Hindlimb muscle (tissue), 1 donor: ENCODE data around the gene ATP13A3. TPM values are rescaled to one million over a fixed set of nuclear protein-coding genes. Genes with fewer than 3 reads are reported as not detected.
"Not testable (repeated sequence)": the region's sequence is repeated elsewhere in the genome, so short reads cannot be mapped to it uniquely, and the experiment has no call there.

ENCODE experiments used
- DNase-seq: peaks from one replicate; pipeline ENCODE4 v3.0.0-alpha.2; 2013
- polyA plus RNA-seq: library from polyadenylated mRNA; unstranded; fragments of 120-200 nt; gene quantifications from one replicate; pipeline ENCODE4 v1.2.1, GENCODE V29; 2013; ENCODE audit not compliant: insufficient read length

ATP13A3 gene
- polyA plus RNA-seq, 1 donor, result 24.4 TPM

DNA sequence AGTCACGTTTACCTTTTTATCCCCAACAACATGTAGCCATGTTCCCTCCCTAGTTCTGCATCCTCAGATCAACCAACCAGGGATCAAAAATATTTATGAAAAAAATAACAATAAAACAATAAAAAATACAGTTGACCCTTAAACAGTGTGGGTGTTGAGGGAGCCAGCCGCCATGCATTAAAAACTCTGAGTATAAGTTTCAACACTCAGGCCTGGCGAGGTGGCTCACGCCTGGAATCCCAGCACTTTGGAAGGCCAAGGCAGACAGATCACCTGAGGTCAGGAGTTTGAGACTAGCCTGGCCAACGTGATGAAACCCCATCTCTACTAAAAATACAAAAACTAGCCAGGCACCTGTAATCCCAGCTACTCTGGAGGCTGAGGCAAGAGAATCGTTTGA, 12.7 kb upstream of the ATP13A3 start:
- not testable (repeated sequence) for DNase-seq

DNA sequence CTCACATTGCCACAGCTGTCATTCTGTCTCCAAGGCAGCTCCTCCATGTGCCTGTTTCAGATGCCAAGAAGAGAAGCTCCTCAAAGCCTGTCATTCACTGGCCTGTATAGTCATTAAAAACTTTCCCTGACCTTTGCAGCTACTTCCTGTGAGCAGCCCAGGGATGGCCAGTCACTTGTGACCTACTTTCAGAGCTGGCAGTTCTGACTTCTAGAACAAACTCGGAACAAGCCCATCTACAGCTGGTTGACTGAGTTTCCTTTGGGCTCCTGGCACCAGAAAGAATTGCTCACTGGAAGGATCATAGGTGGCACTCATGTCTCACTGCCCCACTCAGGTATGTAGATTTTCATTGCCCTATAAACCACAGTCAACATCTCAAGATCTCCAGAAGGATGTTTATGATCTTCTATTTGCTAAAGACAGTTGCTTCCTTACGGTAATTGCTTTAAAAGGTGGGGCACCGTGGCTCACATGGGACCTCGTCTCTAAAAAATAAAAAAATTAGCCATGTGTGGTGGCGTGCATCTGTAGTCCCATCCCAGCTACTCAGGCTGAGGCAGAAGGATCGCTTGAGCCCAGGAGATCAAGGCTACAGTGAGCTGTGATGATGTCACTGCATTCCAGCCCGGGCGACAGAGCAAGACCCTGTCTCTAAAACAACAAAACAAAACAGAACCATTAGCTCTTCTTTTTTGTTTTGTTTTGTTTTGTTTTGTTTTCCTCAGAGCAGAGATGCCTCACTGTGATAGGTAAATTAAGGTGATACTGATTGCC, 11.2 kb upstream of the ATP13A3 start:
- no peak for DNase-seq

- DNase-seq, result no peak
These were observed 9.6 kb upstream of the ATP13A3 start for GRCh38 chr3:194496217-194496919.

DNA sequence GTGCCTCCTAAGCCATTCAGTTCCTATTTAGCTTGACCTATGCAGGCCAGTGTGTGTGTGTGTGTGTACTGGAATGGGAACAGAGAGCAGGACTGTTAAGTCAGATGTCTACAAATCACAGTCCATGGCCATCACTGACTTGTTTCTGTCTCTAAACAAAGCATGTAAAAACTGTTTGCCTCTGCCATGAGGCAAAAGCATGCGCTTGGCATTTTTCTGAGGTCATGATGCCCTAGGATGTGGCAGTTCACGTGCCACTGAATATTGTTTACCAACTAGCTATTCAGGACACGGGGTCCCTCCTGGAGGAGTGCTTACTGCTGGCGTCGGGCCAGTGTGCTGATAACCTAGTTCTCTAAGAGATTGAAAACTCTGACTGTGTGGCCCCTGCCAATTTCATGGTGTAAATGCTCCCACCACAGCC, 8.2 kb upstream of the ATP13A3 start:
- no peak for DNase-seq

GRCh38 chr3:194493995-194494927, 7.5 kb upstream of the ATP13A3 start:
- not testable (repeated sequence) for DNase-seq

- no peak for DNase-seq
These were observed 5.2 kb upstream of the ATP13A3 start for GRCh38 chr3:194492001-194492400.

DNA sequence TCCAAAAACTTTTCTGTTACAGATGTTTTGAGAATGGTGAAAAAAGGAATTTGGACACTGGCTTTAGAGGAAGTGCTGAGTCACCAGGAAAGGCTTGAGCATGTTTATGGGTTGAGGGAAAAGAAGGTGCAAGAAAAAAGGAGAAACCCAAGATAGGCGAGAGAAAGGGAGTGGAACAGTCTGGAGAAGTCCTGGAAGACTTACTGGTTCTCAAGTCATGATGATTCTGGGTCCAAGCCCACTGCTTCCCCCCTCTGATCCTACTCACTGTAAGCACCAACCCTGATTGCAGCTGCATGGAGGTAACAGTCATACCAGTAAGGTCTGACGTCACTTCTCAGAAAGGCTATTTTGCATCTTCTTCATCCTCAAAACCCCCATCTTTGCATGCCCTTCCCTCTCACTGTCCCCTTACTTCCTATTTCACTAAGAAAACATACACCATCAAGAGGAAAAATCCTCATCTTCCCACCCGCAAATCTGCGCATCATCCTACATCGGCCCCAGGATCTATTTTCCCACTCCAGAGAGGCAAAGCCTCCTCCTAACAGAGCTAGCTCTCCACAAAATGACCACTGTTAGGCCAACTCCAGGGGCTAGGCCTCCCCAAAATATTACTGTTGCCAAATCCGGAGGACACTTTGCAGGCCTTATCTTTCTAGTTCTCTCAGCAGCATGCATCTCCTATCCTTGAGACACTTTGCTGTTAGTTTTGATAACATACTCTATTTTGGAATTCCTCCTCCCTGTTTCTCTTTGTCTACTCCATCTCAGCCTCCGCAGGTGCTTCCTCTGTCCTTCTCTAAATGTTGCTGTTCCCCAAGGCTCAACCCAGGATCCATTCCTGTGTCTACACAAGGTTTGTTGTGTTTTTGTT, 3.2 kb upstream of the ATP13A3 start:
- DNase-seq, result no peak

- no peak for DNase-seq
These were observed 1.4 kb upstream of the ATP13A3 start for GRCh38 chr3:194488055-194488742.

- peak; percentile 59 for DNase-seq
These were observed 670 bp upstream of the ATP13A3 start for GRCh38 chr3:194487289-194488054.

GRCh38 chr3:194485881-194486539, 792 bp downstream of the ATP13A3 start:
- peak; percentile 30 for DNase-seq

GRCh38 chr3:194485468-194485880, 1.3 kb downstream of the ATP13A3 start:
- no peak for DNase-seq

DNA sequence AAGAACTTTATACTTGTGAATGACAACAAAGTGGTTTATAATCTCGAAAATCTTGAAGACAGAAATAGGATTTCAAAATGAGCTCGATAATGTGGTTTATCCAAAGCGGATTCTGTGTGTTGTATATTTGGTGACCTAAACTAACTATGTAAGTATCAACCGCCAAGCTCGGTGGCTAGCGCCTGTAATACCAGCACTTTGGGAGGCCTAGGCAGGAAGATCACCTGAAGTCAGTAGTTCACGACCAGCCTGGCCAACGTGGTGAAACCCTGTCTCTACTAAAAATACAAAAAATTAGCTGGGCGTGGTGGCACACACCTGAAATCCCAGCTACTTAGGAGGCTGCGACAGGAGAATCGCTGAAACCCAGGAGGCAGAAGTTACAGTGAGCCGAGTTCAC, 2.2 kb downstream of the ATP13A3 start:
- no peak for DNase-seq

- DNase-seq, result no peak
These were observed 3.0 kb downstream of the ATP13A3 start for GRCh38 chr3:194483850-194484249.

DNA sequence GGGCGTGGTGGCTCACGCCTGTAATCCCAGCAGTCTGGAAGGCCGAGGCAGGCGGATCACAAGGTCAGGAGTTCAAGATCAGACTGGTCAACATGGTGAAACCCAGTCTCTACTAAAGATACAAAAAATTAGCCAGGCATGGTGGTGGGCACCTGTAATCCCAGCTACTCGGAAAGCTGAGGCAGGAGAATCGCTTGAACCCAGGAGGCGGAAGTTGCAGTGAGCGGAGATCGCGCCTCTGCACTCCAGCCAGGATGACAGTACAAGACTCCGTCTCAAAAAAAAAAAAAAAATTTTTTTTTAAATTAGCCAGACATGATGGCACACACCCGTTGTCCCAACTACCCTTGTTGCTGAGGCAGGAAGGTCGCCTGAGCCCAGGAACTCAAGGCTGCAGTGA, 4.0 kb downstream of the ATP13A3 start:
- DNase-seq, result not testable (repeated sequence)

- no peak for DNase-seq
These were observed 4.6 kb downstream of the ATP13A3 start for GRCh38 chr3:194482196-194482593.

- DNase-seq, result no peak
These were observed 5.1 kb downstream of the ATP13A3 start for GRCh38 chr3:194481525-194482195.

- no peak for DNase-seq
These were observed 5.7 kb downstream of the ATP13A3 start for GRCh38 chr3:194481103-194481502.

- DNase-seq, result no peak
These were observed 10.0 kb downstream of the ATP13A3 start for GRCh38 chr3:194476784-194477183.

DNA sequence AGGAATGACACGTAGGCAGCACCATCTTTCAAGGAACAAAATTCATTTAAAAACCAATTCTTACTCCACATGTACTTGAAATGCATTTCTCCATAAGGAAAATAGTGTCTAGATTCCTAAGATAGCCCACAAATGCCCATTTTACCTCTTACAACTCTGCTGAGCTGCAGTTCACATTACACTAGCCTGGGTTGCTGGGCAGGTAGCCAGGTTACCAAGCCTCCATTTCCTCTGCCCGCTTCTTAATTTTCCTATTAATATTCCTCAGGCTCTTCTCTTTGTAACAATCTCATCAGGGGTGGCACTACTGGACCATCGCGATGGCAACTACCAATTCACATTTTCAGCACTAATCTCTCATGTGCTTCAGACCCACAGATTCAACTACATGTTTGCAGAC, 10.8 kb downstream of the ATP13A3 start:
- no peak for DNase-seq
